ENCODE measurements around the gene PIP4K2C.

The PIP4K2C gene

GRCh38 chr12:57576613-57577160 is 14.3 kb upstream of the PIP4K2C start:
- no peaks in the 10 kb centered on the region for H3K36me3 ChIP-seq (ENCODE audit: insufficient read depth, low read length)
- TF ChIP-seq EZH2 (IDR thresholded peaks at IDR 0.05; ENCODE audit: borderline replicate concordance, low read depth, low read length, severe bottlenecking) (no peak), CTCF (IDR thresholded peaks at IDR 0.05; ENCODE audit: borderline replicate concordance, extremely low read depth, low read length, poor library complexity, severe bottlenecking) (no peak)

GRCh38 chr12:57577981-57578758 is 12.8 kb upstream of the PIP4K2C start:
- Histone ChIP-seq H3K9me3 (ENCODE audit: insufficient read depth, low read length, severe bottlenecking) (no peaks in the 10 kb centered on the region), H3K9ac (ENCODE audit: low read depth, low read length) (no peak overlapping the region), H3K27me3 (ENCODE audit: insufficient read depth, low read length, poor library complexity) (peaks cover 24% of the 10 kb centered on the region), H3K36me3 (ENCODE audit: insufficient read depth, low read length) (no peaks in the 10 kb centered on the region), H3K79me2 (ENCODE audit: insufficient read depth, low read length) (no peaks in the 10 kb centered on the region), H3K4me2 (ENCODE audit: insufficient read depth, low read length) (no peak overlapping the region), H4K20me1 (ENCODE audit: insufficient read depth, low read length) (no peaks in the 10 kb centered on the region), H3K27ac (ENCODE audit: low read length) (no peak overlapping the region), H3K4me1 (ENCODE audit: insufficient read depth, low read length) (peaks cover 4% of the 10 kb centered on the region), H3K4me3 (ENCODE audit: low read depth in 1 of 2, low read length in 2 of 2) (no peak overlapping the region), H2AFZ (ENCODE audit: low read depth, low read length) (no peak overlapping the region)
- no peak for ATAC-seq (ENCODE audit: insufficient read depth, low read depth)
- no peak for DNase-seq
- TF ChIP-seq CTCF (IDR thresholded peaks at IDR 0.05; ENCODE audit: borderline replicate concordance, extremely low read depth, low read length, poor library complexity, severe bottlenecking): no peak

More at GRCh38 chr12:57576613-57577160, 14.3 kb upstream of the PIP4K2C start:
- no peak for DNase-seq
- Histone ChIP-seq H3K4me2 (ENCODE audit: insufficient read depth, low read length) (no peak overlapping the region), H3K9me3 (ENCODE audit: insufficient read depth, low read length, severe bottlenecking) (no peaks in the 10 kb centered on the region), H3K4me3 (ENCODE audit: low read depth in 1 of 2, low read length in 2 of 2) (no peak overlapping the region), H3K9ac (ENCODE audit: low read depth, low read length) (no peak overlapping the region), H3K4me1 (ENCODE audit: insufficient read depth, low read length) (no peaks in the 10 kb centered on the region), H3K27ac (ENCODE audit: low read length) (no peak overlapping the region), H3K27me3 (ENCODE audit: insufficient read depth, low read length, poor library complexity) (peaks cover 24% of the 10 kb centered on the region), H4K20me1 (ENCODE audit: insufficient read depth, low read length) (no peaks in the 10 kb centered on the region), H3K79me2 (ENCODE audit: insufficient read depth, low read length) (no peaks in the 10 kb centered on the region), H2AFZ (ENCODE audit: low read depth, low read length) (no peak overlapping the region)
- no peak for ATAC-seq (ENCODE audit: insufficient read depth, low read depth)

GRCh38 chr12:57579011-57579410 is 12.0 kb upstream of the PIP4K2C start:
- ATAC-seq (ENCODE audit: insufficient read depth, low read depth): no peak
- H3K27me3 ChIP-seq (ENCODE audit: insufficient read depth, low read length, poor library complexity): peaks cover 24% of the 10 kb centered on the region
- TF ChIP-seq CTCF (IDR thresholded peaks at IDR 0.05; ENCODE audit: borderline replicate concordance, extremely low read depth, low read length, poor library complexity, severe bottlenecking): no peak
- no peak for TF ChIP-seq EZH2 (IDR thresholded peaks at IDR 0.05; ENCODE audit: borderline replicate concordance, low read depth, low read length, severe bottlenecking)
- no peaks in the 10 kb centered on the region for H4K20me1 ChIP-seq (ENCODE audit: insufficient read depth, low read length)
- H3K4me2 ChIP-seq (ENCODE audit: insufficient read depth, low read length): no peak overlapping the region
- H3K36me3 ChIP-seq (ENCODE audit: insufficient read depth, low read length): no peaks in the 10 kb centered on the region
- no peak overlapping the region for H3K4me3 ChIP-seq (ENCODE audit: low read depth in 1 of 2, low read length in 2 of 2)
- H2AFZ ChIP-seq (ENCODE audit: low read depth, low read length): no peak overlapping the region
- H3K79me2 ChIP-seq (ENCODE audit: insufficient read depth, low read length): no peaks in the 10 kb centered on the region
- H3K27ac ChIP-seq (ENCODE audit: low read length): no peak overlapping the region
- H3K4me1 ChIP-seq (ENCODE audit: insufficient read depth, low read length): peaks cover 5% of the 10 kb centered on the region
- H3K9ac ChIP-seq (ENCODE audit: low read depth, low read length): no peak overlapping the region
- no peaks in the 10 kb centered on the region for H3K9me3 ChIP-seq (ENCODE audit: insufficient read depth, low read length, severe bottlenecking)
- DNase-seq: no peak
